KMS-11 (cell line): Measurements from ENCODE around the gene TDRD15.

Experiments
- H2AFZ ChIP-seq: fragments of 200-600 bp; sonication (generic); 2 replicates; pipeline ENCODE4 v1.6.1; 2016; ENCODE audit warnings: antibody characterized with exemption, mixed run types, low read depth
- H3K27ac ChIP-seq: fragments of 200-600 bp; sonication (generic); 2 replicates; pipeline ENCODE4 v1.6.1; 2016; ENCODE audit warnings: mild to moderate bottlenecking, mixed run types
- H3K27me3 ChIP-seq: fragments of 200-600 bp; sonication (generic); 2 replicates; pipeline ENCODE4 v1.6.1; 2017; ENCODE audit warnings: mild to moderate bottlenecking, low read depth, mixed run types, moderate library complexity; ENCODE audit not compliant: insufficient read depth
- H3K36me3 ChIP-seq: fragments of 200-600 bp; sonication (generic); 2 replicates; pipeline ENCODE4 v1.6.1; 2017; ENCODE audit warnings: mild to moderate bottlenecking, mixed run types; ENCODE audit not compliant: insufficient read depth
- H3K4me1 ChIP-seq: fragments of 200-600 bp; sonication (generic); 2 replicates; pipeline ENCODE4 v1.6.1; 2016; ENCODE audit warnings: mild to moderate bottlenecking, low read depth, mixed run types; ENCODE audit not compliant: poor library complexity, severe bottlenecking
- H3K4me2 ChIP-seq: fragments of 200-600 bp; sonication (generic); 2 replicates; pipeline ENCODE4 v1.7.0; 2016; ENCODE audit warnings: mild to moderate bottlenecking, mixed run types
- H3K4me3 ChIP-seq: fragments of 200-600 bp; sonication (generic); IDR thresholded peaks from 2 replicates; pipeline ENCODE4 v1.6.1; 2017; ENCODE audit warnings: low read depth, low read length, mixed read lengths; ENCODE audit not compliant: insufficient read depth
- H3K79me2 ChIP-seq: fragments of 200-600 bp; sonication (generic); 2 replicates; pipeline ENCODE4 v1.6.1; 2016; ENCODE audit warnings: low read depth, mixed run types; ENCODE audit not compliant: insufficient read depth
- H3K9ac ChIP-seq: fragments of 200-600 bp; sonication (generic); 2 replicates; pipeline ENCODE4 v1.6.1; 2016; ENCODE audit warnings: mild to moderate bottlenecking, mixed run types
- H4K20me1 ChIP-seq: fragments of 200-600 bp; sonication (generic); 2 replicates; pipeline ENCODE4 v1.6.1; 2016; ENCODE audit warnings: mild to moderate bottlenecking, mixed run types; ENCODE audit not compliant: insufficient read depth
- CTCF ChIP-seq: fragments of 200-600 bp; sonication (generic); conservative IDR thresholded peaks from 2 replicates; pipeline ENCODE4 v1.6.1; 2017; ENCODE audit warnings: low read depth, mild to moderate bottlenecking, antibody characterized with exemption, low read length, moderate library complexity, mixed read lengths

TDRD15 gene

GRCh38 chr2:21092308-21092869 lies 31.4 kb upstream of the TDRD15 start:
- H2AFZ ChIP-seq, result no peak overlapping the region
- no peak overlapping the region for H3K27ac ChIP-seq
- H3K36me3 ChIP-seq, result no peaks in the 10 kb centered on the region
- no peak for TF ChIP-seq CTCF
- H3K4me1 ChIP-seq, result no peaks in the 10 kb centered on the region
- H4K20me1 ChIP-seq, result no peaks in the 10 kb centered on the region
- H3K4me3 ChIP-seq, result no peak overlapping the region
- H3K27me3 ChIP-seq, result no peaks in the 10 kb centered on the region
- no peaks in the 10 kb centered on the region for H3K79me2 ChIP-seq
- H3K4me2 ChIP-seq, result no peak overlapping the region
- no peak overlapping the region for H3K9ac ChIP-seq

- Histone ChIP-seq H3K27me3 (no peaks in the 10 kb centered on the region), H2AFZ (no peak overlapping the region), H3K4me1 (no peaks in the 10 kb centered on the region), H3K4me3 (no peak overlapping the region), H3K9ac (no peak overlapping the region), H4K20me1 (no peaks in the 10 kb centered on the region), H3K4me2 (no peak overlapping the region), H3K36me3 (no peaks in the 10 kb centered on the region), H3K79me2 (no peaks in the 10 kb centered on the region), H3K27ac (no peak overlapping the region)
- TF ChIP-seq CTCF, result no peak
Observed at GRCh38 chr2:21095178-21095577, 28.6 kb upstream of the TDRD15 start.

- no peak overlapping the region for H2AFZ ChIP-seq
- no peak overlapping the region for H3K9ac ChIP-seq
- no peaks in the 10 kb centered on the region for H3K4me1 ChIP-seq
- H3K36me3 ChIP-seq, result no peaks in the 10 kb centered on the region
- H3K79me2 ChIP-seq, result no peaks in the 10 kb centered on the region
- H4K20me1 ChIP-seq, result no peaks in the 10 kb centered on the region
- H3K27ac ChIP-seq, result no peak overlapping the region
- H3K27me3 ChIP-seq, result no peaks in the 10 kb centered on the region
- no peak overlapping the region for H3K4me3 ChIP-seq
- TF ChIP-seq CTCF, result no peak
- H3K4me2 ChIP-seq, result no peak overlapping the region
Observed at GRCh38 chr2:21095714-21096113, 28.1 kb upstream of the TDRD15 start.

- no peak overlapping the region for H2AFZ ChIP-seq
Observed at GRCh38 chr2:21096458-21096857, 27.3 kb upstream of the TDRD15 start.

More at GRCh38 chr2:21096458-21096857, 27.3 kb upstream of the TDRD15 start:
- Histone ChIP-seq H3K4me3 (no peak overlapping the region), H3K4me1 (no peaks in the 10 kb centered on the region), H3K27me3 (no peaks in the 10 kb centered on the region), H3K9ac (no peak overlapping the region), H3K4me2 (no peak overlapping the region), H3K36me3 (no peaks in the 10 kb centered on the region), H4K20me1 (no peaks in the 10 kb centered on the region), H3K79me2 (no peaks in the 10 kb centered on the region), H3K27ac (no peak overlapping the region)
- TF ChIP-seq CTCF, result no peak
